HG03025 (cell line): Measurements from ENCODE around the gene YIPF2.

Source experiments
- ATAC-seq: cut with Tn5 transposase; IDR thresholded peaks from one replicate; pipeline ENCODE4 v1.9.1; 2021; ENCODE audit warnings: mild to moderate bottlenecking, moderate library complexity; ENCODE audit not compliant: unreplicated experiment, low FRiP score

Gene YIPF2

DNA sequence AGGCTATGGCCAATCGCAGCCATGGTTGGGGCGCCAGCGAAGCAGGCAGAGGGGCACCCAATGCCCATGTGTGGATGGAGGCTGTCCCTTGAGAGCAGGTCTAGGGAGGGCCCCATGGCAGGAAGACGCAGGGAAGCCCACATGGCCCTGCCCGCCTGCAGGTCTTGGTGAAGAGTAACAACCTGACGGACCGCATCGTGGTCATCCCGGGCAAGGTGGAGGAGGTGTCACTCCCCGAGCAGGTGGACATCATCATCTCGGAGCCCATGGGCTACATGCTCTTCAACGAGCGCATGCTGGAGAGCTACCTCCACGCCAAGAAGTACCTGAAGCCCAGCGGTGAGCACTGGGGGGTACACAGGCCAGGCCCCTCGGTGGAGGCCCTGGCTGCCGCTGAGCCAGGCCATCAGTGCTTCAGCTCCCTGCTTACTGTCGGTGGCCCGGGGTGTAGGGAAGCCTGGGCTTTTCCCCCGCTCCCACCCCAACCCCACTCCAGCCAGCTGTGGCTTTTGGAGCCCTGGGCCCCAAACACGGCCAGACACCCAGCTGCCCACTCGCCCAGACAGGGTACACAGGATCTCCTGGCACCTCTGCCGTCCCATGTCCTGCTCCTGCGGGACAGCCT, 14.6 kb downstream of the YIPF2 start:
- ATAC-seq, result no peak

DNA sequence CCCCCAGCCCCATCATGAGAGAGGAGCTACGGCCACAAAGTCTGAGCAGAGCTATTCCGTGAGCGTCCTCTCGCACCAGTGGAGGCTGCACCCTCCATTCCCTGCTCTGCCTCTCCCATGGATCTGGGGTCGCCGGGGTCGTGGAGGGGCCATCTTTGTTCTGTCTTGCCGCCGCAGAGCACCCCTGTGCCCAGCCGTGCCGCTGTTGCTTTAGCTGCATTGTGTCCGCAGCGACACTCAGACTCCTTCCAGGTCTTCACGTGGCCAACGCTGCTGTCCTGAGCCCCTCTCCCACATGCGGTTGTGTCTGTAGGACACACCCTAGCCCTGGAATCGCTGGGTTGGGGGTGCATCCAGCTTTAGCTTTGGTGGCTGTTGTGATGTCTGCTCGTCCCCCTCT, 15.8 kb downstream of the YIPF2 start:
- no peak for ATAC-seq

DNA sequence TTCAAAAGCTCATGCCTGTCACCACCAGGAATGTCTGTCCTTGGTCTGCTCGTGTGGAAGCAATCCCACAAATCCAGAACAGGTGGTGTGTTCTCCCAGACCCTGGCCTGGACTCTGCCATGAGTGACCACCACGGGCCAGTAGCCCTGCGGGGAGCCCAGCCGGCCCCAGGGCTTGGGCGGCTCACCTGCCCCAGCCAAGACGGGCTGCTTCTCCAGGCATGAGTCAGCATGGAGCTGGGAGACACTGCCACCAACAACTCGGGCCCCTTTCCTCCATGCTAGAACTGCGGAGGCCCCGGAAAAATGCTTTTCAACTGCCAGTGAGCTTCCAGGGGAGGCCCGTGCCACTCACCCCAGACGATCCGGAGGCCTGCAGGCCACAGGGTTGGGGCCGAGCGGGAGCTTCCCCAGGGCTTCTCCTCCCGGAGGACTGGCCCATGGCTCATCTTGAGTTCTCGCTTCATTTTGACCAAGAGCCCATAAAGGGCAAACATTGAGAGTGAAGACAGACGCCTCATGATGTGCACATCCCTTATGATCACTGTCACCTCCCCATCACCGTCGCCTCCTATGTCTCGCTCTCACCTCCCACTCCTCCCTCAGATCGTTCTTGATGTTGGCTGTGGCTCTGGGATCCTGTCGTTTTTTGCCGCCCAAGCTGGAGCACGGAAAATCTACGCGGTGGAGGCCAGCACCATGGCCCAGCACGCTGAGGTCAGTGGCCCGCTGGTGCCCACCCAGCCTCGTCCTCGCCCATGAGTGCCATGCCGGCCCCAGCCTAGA, 16.7 kb downstream of the YIPF2 start:
- no peak for ATAC-seq

DNA sequence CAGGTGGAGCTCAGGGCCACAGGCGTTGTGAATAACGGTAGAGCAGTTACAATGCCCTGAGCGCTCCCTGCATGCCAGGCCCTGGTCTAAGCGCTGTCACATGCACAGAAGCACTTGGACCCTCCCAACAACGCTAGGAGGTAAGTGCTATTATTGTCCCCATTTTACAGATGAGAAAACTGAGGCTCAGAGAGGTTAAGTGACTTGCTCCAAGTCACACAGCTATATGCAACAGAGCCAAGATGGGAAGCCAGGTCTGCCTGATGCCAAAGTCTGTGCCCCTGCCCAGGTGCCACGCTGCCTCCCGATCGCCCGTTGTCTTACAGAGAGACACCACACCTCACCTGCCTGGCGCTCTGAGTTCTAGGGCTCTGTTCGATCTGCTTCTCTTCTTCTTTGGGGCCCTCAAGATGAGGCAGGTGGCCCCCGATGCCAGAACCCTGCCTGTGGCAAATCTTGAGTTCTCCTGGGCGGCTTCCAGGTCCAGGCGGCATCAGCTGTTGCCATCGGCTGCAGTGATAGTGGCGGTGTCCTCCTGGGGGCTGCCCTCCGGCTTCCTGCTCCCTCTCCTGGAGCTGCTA, 20.0 kb downstream of the YIPF2 start:
- no peak for ATAC-seq

DNA sequence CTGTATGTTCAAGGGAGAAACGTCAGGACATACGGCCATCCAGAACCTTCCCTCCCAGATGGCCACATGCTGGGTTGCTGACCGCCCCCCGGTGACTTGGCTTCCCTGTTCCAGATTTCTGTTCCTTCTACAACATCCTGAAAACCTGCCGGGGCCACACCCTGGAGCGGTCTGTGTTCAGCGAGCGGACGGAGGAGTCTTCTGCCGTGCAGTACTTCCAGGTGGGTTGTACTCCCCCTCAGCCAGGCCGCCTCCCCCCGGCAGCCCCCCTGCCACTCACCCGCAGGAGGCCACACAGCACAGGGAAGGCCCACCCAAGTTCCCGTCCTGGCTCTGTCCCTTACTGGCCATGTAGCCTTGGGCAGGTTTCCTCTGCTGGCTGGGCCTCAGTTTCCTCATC, 20.5 kb downstream of the YIPF2 start:
- no peak for ATAC-seq

DNA sequence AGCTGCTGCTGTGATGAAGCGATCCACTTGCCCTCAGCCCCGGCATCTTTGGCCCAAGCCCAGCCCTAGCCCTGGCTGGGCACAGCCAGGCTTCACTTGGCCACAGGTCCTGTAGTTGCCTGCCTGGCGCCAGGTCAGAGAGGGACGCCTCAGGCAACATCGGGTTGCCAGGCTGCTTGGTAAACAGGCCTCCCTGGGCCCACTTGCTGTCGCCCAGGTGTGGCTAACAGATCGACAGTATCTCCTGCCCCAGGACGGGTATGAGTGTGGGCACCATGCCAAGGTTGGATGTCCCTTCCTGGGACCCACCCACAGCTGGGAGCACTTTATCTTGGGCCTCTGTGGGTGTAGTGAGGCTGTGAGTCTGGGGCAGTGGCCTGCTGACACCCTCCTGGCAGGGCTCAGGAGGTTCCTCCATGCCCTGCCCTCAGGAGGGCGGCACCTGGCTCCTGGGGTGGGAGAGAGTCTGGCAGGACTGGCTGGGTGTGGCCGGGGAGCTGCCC, 29.2 kb downstream of the YIPF2 start:
- ATAC-seq, result no peak

DNA sequence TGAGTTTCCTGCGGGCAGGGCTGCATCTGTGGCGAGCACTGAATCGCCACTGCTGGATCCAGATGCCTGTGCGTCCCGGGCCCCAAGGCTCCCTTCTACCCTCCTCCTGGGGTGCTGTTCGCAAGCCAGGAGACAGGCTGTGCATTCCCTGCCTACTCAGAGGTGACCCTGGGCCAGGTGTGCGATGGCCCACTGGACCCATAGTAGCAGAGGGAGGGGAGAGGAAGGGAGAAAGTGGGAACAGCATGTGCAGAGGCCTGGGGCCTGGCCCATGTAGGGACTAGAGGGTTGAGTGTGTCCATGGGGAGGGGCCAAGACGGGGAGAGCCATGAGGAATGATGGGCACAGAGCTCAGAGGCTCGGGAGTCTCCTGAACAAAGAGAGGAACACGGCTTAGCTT, 29.8 kb downstream of the YIPF2 start:
- ATAC-seq, result no peak

DNA sequence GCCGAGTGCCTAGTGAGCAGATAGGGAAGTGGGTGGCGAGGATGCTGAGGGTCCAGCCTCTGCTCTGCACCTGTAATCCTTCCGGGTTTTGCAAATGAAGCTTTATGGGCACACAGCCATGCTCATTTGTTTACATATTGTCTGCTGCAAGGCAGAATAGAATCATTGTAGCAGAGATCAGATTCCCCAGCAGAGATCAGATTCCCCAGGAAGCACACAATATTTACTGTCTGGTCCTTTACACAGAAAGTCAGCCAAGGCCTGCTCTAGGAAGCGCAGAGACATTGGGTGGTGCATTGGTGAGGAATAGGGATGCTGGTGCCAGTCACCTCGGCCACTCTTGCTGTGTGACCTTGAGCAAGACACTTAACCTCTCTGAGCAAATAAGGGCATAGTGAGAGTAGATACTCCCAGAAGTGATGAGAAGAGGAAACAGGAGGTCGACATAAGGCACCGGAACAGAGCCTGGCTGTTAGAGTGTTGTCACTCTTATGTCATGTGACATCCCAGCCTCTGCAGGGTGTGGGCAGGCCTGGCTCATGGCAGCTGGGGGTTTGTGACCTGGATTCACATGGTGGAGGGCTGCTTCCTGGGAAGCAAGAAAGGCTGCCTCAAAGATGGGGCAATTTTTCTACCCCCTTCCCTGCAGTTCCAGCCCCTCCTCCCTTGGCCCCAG, 31.4 kb downstream of the YIPF2 start:
- no peak for ATAC-seq

DNA sequence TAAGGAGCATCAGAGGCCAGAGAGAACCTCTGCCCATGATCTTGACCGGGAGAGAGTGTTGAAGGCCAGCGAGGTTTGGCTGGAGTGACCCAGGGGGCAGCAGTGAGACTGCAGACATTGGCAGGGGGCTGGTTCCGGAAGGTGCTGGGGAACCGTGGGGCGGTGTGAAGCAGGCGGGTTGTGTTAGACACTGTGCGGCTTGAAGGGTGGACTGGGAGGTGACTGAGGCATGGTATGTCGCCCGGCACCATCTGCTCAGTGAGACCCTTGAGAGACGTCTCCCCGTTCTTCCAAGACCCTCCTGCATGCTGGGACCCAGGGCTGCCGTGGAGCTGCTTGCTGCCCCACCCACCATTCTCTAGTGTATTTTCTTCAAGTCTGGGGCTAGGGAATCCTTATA, 32.5 kb downstream of the YIPF2 start:
- no peak for ATAC-seq

DNA sequence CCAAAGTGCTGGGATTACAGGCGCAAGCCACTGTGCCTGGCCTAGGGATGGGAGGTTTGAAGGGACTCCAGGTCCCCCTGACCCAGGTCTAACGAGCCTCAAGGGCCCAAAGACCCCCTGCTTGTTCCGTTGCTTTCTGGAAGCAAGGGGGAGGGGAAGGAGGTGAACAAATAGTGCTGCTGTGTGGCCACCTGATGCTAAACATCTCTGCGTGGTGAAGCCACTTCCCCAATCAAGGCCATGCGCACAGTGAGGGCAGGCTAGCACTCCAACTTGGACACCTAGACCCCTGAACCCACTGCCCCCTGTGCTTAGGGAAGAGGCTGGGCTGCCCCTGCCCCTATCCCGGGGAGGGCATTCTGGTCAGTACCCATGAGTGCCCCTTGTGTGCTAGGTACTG, 33.1 kb downstream of the YIPF2 start:
- no peak for ATAC-seq

DNA sequence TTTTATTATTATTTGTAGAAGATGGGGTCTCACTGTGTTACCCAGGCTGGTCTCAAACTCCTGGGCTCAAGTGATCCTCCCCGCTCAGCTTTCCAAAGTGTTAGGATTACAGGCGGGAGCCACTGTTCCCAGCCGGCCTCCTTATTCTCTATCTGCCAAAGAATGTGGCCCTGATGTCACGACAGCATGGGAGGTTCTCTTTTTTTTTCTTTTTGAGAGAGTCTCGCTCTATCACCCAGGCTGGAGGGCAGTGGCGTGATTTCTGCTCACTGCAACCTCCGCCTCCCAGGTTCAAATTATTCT, 33.6 kb downstream of the YIPF2 start:
- no peak for ATAC-seq

DNA sequence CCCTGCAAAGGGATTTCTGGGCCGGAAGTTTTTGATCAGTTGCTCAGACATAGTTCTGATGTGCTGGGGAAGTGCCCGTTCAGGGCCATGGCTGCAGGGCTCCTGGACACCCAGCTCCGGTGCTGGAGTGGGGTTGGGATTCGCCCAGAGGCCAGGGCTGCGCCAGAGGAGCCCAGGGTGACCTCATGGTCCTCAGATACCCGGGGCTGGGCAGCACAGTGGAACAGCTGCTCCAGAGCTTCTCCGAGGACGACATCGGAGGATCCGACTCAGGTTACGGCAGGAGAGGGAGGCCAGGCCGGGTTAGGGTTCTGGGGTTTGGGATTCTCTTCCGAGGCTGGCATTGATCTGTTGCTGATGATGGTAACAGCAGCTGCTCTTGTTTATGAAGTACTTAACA, 36.2 kb downstream of the YIPF2 start:
- ATAC-seq, result no peak

DNA sequence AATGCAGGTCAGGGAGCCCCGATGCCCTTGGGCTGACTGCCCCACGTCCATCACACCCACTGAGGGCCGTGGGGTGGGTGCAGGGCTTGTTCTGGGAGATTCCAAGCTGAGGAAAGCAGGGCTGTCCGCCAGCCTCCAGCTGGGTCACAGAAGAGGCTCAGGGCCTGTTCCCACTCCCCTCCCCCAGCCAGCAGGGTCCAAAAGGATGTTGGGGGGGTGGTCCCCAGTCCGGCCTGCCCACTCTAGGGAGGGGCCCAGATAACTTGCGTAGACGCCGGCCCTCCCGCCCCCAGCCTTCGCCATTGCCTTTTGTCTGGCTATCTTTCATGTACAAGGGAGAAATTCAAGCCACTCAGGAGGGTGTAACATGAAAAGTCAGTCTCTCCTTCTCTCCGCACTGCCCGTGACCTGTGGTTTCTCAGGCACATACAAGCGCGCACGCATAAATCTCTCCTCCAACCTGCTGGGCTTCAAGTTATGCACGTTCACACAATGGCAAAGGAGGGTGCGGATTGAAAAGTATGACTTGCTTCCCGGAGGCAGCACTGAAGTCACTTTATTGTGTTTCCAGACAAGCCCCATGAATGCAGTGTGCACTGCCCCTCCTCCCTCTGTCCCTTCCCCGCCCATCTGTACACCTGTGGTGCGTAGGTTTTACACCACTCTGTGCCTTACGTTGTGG, 36.9 kb downstream of the YIPF2 start:
- no peak for ATAC-seq

DNA sequence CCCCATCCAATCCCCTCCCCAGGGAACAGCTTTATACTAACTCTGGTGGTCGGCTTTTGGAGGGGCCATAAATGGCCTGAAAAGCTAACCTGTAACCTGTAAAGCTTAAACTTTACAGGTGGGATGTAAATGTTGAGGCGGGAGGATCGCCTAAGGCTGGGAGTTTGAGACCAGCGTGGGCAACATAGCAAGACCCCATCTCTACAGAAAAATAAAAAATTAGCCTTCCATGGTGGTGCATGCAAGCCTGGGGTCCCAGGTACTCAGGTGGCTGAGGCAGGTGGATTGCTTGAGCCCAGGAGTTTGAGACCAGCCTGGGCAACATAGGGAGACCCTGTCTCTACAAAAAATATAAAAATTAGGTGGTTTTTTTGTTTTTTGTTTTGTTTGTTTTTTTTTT, 38.6 kb downstream of the YIPF2 start:
- ATAC-seq, result no peak

DNA sequence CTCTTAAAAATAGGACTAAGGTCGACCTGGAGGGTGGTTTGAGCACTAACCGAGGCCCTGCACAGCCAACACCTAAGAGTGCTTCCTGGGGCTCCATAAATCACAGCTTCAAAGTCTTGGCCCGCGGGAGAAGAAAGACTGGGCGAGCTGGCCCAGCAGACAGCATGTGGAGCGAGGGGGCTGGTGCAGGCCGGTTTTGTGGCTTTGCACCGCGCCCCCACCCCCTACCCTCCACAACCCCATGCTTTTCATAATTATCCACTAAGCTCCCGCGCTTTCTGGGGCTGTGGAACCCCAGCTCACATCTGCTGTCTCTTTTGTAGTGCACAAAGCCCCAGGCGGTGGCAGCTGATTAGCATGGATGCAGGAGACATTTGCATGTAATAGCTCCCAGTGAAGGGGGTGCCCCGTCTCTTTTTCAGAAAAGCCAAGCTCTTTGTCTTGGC, 40.0 kb downstream of the YIPF2 start:
- ATAC-seq, result no peak

DNA sequence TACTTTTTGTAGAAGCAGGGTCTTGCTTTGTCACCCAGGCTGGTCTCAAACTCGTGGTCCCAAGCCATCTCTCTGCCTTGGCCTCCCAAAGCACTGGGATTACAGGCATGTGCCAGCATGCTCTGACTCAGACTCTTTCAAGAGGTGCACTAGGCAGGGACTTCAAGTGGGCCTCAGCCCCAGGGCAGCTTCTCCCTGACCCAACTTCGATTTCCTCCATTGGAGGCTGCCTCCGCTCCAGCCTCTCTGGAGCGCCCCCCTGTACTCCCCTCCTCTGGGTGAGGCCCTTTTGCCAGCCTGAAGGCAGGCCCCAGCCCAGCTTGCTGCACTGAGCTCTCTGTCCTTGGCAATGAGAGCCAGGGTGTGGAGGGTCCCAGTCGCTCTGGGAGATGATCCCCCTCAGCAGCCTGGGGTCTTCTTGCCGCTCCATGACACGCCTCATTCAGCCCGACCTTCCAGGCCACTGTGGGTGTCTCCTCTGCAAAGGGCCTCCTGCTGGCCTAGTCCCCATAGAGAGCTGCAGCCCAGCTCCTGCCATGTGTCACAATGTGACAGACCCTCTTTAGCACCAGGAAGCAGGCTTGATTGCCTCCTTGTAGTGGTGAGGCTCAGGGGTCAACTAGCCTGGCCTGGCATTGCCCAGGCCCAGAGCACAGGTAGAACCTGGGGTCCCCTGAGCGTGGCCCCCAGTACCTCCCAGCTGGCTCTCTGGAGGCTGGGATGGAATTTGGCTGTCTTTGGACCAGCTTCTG, 40.6 kb downstream of the YIPF2 start:
- ATAC-seq, result no peak

DNA sequence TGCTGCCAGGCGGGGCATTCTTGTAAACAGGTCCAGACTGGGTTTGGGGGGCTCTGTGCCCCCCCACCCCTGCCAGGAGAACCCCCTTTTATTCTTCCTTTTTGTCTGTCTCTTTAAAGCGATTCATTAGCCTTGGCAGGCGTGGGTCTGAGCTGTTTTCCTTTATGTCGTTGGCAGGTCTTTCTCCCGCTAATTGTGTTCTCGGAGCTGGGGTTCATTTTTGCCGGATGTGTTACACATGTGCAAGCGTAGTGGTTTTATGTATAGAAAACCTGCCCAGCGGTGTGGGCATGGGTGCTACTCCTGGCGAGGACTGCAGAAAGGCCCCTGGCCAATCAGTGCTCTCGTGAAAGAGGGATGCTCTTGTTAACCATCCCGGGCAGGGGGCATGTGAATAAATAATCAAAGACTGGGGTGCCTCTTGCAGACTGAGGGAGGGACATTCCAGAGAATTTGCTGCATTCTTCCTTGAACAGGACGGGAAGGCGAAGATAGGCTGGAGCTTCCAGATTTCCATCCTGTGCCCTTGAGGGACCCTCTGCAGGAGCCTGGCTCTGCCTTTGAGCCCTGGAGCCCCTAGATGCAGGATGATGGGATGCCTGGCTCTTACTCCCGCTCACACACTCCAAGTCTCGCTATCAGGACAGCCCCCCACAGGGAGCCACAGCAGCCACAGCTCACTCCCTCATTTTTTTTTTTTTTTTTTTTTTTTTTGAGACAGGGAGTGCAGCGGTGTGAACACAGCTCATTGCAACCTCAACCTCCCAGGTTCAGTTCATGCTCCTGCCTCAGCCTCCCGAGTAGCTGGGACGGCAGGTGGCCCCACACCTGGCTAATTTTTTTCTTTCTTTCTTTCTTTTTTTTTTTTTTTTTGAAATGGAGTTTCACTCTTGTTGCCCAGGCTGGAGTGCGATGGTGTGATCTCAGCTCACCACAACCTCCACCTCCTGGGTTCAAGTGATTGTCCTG, 43.0 kb downstream of the YIPF2 start:
- ATAC-seq, result no peak

DNA sequence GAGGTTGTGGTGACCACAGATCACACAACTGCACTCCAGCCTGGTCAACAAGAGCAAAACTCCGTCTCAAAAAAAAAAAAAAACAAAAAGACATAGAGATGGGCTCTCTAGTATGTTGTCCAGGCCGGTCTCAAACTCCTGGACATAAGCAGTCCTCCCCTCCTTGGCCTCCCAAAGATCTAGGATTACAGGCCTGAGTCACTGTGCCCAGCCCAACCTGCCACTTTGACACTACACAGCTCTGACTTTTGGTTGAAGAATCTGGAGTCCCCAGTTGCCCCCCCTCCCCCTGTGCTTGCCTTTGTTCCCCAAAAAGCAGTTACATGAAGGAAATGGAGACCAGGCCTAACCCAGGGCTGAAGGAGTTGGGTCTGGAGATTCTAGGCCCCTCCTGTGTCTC, 44.2 kb downstream of the YIPF2 start:
- ATAC-seq, result no peak

DNA sequence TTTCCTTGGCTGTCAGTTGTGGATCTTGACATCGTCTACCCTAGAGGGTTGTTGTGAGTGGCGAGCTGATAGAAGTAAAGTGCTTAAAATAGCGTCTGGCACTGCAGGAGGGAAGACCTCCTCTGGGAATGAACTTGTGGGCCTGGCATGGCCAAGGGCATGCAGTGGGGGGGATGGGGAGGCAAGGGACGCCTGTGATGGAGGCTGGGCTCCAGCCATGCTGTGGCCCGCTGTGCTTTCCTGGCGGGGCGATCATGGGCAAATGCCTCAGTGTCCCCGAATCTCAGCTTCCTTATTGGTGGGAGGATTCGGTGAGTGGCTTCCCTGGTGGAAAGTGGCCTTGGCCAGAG, 46.4 kb downstream of the YIPF2 start:
- no peak for ATAC-seq
